Stimulated activated CD4-positive, alpha-beta T cell treated with anti-CD3 and anti-CD28 coated beads, Interleukin-1b, Interleukin-23, amount 100 ng/mL, for 4 hours (primary cell): ENCODE results near the gene LRCOL1.
"Not testable (repeated sequence)": the region's sequence is repeated elsewhere in the genome, so short reads cannot be mapped to it uniquely, and the experiment has no call there.

ENCODE experiments used
- DNase-seq, 2 donors: peaks; one replicate each; pipeline ENCODE4 v3.0.0-alpha.2; 2020; ENCODE audit warnings: low read depth in 2 of 2

Gene LRCOL1

DNA sequence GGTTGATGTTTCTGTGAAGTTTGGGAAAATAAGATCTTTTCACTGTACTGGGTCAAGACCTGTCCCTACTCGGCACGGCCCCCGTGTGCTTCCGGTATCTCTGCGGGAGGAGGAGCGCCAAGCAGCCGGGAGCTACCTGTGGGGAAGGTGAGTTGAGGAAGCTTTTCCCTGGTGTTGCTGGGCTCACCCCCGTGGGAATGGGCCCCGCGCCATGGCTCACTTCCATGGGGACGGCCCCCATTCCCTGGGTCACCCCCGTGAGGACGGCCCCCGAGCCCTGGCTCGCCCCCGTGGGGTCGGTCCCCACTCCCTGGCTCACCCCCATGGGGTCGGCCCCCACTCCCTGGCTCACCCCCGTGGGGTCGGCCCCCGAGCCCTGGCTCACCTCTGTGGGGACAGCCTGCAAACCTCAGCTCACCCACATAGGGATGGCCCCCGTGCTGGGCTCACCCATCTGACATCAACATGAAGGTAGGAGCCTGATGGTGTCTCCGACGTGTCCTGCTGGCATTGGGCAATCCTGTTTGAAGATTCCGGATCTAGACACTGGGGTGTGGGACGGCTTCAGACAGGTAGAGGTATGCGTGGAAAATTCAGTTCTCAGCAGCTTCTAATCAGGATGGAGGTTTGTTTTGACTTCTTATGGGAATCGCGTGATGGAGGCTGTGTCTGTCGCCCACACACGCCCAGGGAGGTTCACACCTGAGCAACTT lies 9.1 kb downstream of the LRCOL1 start:
- no peak for DNase-seq

DNA sequence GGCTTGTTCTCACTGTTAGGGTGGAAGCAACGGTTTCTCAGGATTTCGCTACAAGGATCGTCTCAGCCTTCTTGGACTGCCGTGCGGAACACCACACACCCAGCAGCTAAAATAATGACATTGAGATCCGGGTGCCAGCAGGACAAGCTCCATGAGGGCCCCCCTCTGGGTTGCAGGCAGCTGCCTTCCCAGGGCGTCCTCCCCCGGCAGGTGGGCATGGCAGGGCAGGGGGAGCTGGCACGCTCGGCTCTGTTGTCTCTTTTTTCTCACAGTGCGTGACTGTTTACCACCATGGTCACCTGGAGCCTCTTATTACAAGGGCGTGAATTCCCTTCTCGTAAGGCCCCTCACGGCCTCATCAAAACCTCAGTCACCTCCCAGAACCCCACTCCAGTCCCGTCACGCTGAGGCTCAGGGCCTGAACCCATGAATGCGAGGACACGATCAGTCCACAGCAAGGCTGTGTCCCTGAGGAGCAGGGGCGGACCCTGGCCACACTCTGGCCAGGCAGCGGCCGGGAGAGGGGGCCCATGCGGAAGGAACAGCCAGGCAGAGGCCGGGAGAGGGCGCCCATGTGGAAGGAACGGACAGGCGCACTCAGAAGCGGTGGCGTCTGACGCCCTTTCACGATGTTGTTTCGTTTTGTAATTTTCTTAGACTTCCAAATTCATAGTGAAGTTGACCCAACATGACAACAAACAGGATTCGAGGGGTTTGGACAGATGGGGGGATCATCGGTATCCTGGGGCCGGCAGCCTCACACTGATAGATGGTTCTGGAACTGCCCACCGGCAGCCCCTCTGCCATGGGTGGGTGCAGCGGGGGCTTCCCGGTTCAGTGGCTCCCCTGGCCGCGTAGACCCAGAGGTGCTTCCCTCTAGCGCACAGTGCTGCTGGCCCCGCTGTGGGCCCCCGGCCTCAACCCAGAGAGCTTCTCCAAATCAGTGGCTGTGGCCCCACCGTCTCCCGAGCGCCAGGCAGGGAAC lies 10.0 kb downstream of the LRCOL1 start:
- DNase-seq = no peak

DNA sequence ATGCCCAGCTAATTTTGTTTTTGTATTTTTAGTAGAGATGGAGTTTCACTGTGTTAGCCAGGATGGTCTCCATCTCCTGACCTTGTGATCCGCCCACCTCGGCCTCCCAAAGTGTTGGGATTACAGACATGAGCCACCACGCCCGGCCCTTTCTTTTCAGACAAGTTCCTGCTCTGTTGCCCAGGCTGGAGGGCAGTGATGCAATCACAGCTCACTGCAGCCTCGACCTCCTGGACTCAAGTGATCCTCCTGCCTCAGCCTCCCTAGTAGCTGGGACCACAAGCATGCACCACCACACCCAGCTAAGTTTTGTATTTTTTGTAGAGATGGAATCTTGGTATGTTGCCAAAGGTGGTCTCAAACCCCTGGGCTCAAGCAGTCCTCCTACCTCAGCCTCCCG lies 10.9 kb downstream of the LRCOL1 start:
- DNase-seq = not testable (repeated sequence)

DNA sequence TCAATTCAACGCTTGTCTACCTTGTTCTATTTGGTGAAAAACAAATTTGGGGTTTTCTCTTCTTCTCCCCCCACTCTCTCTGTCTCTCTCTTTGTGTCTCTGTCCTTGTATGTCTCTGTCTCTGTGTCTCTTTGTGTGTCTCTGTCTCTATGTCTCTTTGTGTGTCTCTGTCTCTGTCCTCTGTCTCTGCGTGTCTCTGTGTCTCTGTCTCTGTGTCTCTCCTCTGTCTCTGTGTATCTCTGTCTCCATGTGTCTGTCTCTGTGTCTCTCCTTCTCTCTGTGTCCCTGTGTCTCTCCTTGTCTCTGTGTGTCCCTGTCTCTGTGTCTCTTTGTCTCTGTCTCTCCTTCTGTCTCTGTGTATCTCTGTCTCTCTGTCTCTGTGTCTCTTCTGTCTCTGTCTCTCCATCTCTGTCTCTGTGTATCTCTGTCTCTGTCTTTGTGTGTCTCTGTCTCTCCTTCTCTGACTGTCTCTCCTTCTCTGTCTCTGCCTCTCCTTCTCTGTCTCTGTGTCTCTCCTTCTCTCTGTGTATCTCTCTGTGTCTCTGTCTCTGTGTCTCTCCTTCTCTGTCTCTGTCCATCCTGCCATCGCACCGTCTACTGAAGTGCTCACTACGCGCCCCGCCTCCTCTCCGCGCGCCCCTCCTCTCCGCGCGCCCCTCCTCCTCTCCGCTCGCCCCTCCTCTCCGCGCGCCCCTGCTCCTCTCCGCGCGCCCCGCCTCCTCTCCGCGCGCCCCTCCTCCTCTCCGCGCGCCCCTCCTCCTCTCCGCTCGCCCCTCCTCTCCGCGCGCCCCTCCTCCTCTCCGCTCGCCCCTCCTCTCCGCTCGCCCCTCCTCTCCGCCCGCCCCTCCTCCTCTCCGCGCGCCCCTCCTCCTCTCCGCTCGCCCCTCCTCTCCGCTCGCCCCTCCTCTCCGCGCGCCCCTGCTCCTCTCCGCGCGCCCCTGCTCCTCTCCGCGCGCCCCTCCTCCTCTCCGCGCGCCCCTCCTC lies 12.8 kb downstream of the LRCOL1 start:
- peak in 1 of 2 donors; percentile 15 for DNase-seq

DNA sequence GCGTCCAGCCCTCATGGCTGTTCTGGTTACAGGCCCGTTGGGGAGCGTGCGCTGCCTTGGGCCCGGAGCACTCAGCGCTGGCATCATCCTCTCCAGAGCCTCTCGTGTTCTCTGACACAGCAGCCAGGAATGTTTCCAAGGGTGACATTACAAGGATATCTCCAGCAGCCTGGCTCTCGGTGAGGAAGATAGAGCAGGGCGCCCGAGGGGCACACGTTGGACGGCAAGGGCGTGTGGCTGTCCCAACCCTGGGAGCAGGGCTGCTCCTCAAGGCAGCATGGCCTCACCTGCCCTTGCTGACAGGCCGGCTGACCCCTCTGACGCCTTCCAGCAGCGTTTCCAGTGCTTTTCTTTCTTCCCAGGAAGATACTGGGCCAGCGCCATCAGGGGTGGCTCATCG lies 14.4 kb downstream of the LRCOL1 start:
- DNase-seq = no peak

DNA sequence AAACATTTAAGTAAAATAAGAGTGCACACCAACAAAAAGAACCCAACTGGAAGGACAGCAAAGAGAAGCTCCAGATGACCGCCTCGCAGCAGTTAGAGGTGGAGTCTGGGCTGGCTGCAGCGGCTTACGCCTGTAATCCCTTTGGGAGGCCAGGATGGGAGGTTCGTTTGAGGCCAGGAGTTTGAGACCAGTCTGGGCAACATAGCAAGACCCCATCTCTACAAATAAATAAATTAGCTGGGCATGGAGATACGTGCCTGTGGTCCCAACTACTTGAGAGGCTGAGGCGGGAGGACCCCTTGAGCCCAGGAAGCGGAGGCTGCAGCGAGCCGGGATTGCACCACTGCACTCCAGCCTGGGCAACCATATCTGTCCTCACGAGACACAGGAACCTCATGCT lies 15.2 kb downstream of the LRCOL1 start:
- DNase-seq = no peak

DNA sequence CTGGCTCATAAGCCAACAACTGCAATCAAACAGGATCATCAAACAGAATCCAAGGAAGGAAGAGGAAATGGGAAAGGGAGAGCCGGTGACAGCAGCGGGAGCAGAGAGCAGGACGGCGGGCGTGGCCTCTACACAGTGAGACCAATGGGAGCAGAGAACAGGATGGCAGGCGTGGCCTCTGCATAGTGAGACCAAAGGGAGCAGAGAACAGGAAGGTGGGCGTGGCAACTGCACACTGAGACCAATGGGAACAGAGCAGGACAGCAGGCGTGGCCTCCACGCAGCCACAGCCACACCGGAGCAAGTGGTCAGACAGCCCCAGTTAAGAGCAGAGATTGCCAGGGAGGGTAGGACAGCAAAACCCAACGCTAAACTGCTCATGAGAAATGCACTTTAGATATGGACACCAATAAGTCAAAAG lies 16.4 kb downstream of the LRCOL1 start:
- no peak for DNase-seq

DNA sequence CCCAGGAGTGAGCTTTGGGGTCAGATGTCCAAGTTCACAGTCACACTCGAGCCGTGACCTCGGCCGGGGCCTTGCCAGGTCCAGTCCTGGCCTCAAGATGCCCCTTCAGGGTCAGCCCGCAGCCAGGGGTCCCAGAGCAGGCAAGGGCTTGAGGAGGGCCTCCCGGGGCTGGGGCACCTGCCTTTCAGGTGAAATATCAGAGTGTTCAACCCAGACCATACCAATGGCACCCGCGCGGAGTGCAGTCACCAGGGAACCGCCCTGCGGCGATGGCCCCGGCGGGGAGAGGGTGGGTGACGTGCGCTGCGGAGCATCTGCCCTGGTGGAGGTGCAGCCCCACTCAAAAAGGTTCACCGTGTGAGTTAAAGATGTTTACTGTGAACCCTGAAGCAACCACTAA lies 16.9 kb downstream of the LRCOL1 start:
- no peak for DNase-seq

DNA sequence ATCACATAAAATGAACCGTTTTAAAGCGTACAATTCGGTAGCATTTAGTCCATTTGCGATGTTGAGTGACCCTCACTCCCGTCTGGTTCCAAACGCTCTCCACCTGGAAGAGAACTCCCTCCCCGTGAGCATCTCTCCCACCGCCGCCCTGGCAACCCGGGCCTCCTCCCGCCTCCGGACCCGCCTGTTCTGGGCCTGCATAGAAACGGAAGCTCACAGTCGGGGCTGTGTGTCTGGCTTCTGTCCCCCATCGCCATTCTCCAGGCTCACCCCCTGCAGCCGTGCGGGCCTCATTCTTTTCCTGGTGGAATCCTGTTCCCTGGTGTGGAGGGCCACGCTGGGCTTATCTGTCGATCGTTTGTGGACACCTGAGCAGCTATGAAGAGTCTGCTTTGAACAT lies 17.3 kb downstream of the LRCOL1 start:
- DNase-seq = no peak

DNA sequence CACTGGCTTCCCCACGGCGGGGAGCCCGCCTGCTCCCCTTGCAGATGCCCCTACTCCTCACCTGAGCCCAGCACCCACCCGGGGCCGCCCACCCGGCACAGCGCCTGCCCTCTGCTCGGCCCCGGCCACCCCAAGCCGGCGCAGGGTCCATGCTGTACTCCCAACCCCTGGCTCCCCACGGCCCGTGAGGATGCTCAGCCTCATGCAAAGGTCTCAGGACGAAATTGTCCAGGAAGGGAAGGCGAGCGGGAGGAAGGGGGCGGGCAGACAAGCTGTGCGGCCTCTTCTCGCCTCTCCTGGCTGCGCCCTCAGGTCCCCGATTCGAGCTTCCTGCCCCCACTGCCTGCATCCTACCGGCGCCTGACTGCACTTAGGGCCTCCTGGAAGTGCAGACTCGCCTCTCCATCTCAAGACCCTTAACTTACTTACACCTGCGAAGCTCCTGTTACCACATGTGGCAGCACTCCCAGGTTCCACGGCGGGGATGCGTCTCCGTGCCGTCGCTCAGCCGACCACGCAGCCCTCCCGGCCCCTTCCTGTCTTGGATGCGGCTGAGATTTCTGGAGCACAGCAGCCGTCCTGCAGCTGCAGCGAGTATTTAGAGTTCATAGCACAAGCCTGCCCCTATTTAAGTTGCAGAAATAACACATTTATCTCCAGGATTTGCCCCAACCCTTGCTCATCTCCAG lies 18.0 kb downstream of the LRCOL1 start:
- DNase-seq = no peak

DNA sequence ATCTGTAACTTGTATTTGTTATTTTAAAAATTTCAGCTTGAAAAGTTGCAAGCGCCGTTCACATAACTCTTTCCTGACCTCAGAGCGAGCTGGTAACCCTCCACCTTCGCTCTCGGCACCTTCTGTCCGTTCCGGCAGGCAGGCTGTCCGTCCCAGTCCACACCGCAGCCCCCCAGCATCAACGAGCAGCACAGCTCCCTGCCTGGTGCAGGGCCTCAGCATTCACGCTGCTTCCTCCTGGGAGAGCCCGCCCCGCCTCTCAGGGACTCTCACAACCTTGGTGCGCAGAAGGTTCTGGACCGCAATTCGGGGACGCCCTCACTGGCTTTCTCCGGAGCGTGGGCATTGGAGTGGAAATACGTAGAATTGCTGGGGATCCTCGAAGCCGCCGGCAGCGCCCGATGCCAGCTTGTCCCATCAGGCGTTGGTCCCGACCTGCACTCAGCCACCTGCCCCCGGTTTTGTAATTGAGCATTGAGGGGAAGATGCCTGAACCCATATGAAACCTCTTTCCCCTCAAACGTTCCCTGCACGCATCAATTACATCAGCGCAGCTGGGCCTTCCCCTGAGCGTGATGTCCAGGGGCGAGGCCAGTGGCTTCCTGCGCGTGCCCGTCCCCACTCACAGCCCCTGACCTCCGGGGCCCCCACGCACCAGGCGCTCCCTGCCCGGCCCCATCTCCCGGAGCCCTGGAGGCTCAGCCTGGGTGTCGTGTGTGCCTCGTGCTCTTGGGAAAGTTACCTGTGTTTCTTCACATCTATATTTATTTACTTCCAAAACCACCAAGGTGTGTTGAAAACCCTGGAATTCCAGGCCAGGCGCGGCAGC lies 19.1 kb downstream of the LRCOL1 start:
- no peak for DNase-seq

DNA sequence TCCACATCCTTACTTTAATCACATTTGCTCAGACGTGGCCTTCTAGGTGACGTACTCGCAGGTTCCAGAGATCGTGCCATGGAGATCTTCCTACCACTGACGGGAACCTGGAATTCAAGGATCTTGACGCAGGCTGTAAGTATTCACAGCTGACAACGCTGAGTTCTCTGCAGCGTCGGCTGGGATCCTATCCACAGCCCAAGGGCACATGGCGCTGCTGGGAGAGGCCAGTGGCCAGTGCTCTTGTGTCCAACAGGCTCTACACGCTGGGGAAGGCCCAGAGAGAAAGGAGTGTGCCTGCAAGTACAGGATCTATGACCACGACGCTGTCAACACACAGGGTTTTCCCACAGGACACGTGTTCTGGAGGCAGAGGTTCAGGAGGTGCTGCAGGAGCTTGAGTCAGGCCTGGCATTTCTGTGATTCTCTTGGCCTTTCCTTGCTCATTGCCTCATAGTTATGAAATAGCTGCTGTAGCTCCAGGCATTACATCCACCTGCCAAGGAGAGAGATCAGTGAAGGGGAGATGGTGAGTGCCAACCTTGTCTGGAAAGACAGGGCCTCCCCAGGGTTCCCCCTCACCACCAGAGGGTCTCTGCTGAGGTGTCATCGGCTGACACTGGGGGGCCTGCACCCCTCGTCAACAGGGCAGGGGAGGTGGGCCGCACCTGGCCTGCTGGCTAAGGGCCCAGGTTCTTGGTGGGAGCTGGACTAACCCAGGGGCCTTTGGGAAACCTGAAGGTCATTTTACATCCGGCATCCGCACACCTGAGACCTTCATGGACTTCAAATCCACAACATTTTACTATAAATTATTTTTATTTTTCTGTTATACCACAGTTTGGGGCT lies 21.3 kb downstream of the LRCOL1 start:
- DNase-seq = no peak

DNA sequence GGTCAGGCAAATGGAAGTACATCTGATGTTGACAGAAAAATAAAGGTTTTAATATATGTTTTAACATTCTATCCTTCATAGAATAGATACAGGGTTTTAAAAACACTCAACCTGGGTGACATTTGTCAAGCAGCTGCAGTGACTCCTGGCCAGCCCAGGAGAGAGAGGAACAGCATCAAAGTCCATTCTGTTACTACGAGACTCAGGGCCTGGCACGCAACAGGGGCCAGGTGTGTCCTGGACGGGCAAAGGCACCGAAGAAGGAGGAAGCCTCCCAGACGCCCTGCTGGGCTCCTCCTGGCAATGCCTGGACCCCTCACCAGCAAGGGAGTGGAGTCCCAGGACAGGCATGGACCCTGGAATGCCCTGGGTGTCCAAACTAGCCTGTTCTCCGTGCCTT lies 22.1 kb downstream of the LRCOL1 start:
- DNase-seq = no peak

DNA sequence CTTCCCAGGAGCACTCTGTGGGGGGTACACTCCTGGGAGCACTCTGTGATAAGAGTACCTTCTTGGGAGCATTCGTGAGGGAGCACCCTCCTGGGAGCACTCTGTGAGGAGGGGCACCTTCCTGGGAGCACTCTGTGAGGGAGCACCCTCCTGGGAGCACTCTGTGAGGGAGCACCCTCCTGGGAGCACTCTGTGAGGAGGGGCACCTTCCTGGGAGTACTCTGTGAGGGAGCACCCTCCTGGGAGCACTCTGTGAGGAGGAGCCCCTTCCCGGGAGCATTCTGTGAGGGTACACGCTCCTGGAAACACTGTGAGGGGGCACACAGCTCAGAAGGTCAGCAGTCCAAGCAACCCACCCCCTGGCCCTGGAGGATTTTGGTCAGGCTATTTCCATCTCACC lies 22.6 kb downstream of the LRCOL1 start:
- no peak for DNase-seq

DNA sequence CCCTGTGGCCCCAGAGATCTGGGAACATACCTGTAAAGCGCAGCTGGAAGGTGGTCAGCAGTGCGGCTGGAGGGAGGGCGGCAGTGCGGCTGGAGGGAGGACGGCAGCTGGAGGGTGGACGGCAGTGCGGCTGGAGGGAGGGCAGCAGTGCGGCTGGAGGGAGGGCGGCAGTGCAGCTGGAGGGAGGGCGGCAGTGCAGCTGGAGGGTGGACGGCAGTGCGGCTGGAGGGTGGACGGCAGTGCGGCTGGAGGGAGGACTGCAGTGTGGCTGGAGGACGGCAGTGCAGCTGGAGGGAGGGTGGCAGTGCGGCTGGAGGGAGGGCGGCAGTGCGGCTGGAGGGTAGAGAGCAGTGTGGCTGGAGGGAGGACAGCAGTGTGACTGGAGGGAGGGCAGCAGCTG lies 23.5 kb downstream of the LRCOL1 start:
- DNase-seq = no peak

DNA sequence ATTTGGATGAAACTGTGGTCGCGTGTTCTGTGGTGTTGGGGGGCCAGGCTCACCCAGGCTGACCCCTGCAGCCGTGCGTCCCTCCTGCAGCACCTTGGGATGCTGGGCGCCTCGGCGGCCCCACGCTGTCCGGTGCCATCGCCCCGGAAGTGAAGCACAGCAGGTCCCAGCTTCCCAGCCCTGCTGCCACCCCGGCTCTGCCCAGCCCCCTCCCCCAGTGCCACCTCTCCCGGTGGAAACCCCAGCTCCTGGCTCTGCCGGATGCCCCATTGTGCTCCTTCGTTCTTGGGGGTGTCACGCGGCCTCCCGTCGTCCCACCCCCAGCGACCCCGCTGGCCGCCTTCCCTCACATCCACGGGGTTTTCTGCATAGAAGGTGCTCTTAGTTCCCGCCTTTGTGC lies 25.2 kb downstream of the LRCOL1 start:
- no peak for DNase-seq

DNA sequence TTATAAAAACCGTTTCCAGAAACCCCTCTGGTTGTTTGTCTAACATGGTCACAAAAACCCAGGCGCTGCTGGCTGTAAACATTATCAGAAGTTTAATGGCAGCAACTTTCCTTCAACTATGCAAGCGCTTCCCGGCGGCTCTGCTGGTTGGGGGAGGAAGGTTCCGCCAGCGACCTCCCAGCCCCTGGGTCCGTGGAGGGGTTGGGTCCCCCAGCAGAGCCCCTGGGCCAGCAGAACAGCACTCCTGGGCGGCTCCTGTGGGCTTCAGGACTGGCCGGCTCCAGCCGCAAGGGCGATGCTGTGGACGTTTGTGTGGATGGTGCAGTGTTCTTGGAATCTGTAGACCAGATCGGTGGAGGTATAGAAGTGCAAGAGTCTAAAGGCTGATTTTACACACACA lies 26.0 kb downstream of the LRCOL1 start:
- DNase-seq = no peak

DNA sequence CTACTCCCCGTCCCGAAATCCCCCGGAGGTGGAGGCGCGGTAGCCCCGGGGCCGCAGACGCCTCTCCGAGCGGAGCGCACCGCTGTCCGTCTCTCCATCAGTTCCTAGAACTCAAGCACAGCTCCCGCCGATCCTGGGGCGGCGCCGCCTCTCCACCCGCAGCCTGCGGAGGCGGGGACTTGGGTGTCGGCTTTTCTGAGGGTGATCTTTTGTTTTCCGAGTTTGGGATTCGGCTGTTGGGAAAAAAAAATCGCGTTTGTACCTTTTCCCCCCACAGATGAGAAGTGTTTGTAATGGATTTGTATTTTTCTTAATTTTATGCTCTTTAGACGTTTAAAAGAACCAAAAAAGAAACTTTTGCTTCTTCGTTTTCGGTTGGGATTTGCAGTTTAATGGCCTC lies 26.6 kb downstream of the LRCOL1 start:
- no peak for DNase-seq

DNA sequence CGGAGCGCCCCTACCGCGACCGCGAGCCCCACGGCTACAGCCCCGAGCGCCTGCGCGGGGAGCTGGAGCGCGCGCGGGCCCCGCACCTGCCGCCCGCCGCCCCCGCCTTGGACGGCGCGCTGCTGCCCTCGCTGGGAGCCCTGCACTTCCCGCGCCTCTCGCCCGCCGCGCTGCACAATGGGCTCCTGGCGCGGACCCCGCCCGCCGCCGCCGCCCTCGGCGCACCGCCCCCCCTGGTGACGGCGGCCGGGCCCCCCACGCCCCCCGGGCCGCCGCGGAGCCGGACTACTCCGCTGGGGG lies 27.0 kb downstream of the LRCOL1 start:
- no peak for DNase-seq
